Ishikawa (cell line): ENCODE data around the gene GOLGA6C.

Experiments used
- CEBPB ChIP-seq: IDR thresholded peaks from 2 replicates; pipeline ENCODE4 v1.6.1; 2012
- CREB1 ChIP-seq: IDR thresholded peaks from 2 replicates; pipeline ENCODE4 v1.6.1; 2012; ENCODE audit warnings: low read depth
- EGR1 ChIP-seq: IDR thresholded peaks from 2 replicates; pipeline ENCODE4 v1.6.1; 2012
- EP300 ChIP-seq: IDR thresholded peaks from 2 replicates; pipeline ENCODE4 v1.6.1; 2012; ENCODE audit warnings: borderline replicate concordance
- FOXM1 ChIP-seq: IDR thresholded peaks from 2 replicates; pipeline ENCODE4 v1.6.1; 2012; ENCODE audit warnings: low read depth, borderline replicate concordance
- MAX ChIP-seq: IDR thresholded peaks from 2 replicates; pipeline ENCODE4 v1.6.1; 2012
- NFIC ChIP-seq: IDR thresholded peaks from 2 replicates; pipeline ENCODE4 v1.6.1; 2012
- RAD21 ChIP-seq: IDR thresholded peaks from 2 replicates; pipeline ENCODE4 v1.6.1; 2012; ENCODE audit warnings: low read depth
- REST ChIP-seq: IDR thresholded peaks from 2 replicates; pipeline ENCODE4 v1.6.1; 2012; ENCODE audit warnings: low read depth, mild to moderate bottlenecking
- TAF1 ChIP-seq: IDR thresholded peaks from 2 replicates; pipeline ENCODE4 v1.6.1; 2012; ENCODE audit warnings: low read depth, mild to moderate bottlenecking
- USF1 ChIP-seq: IDR thresholded peaks from 2 replicates; pipeline ENCODE4 v1.6.1; 2012
- YY1 ChIP-seq: IDR thresholded peaks from 2 replicates; pipeline ENCODE4 v1.6.1; 2012; ENCODE audit warnings: low read depth
- ZBTB7A ChIP-seq: IDR thresholded peaks from 2 replicates; pipeline ENCODE4 v1.6.1; 2012; ENCODE audit warnings: low read depth

GRCh38 chr15:75234191-75234810 lies 23.8 kb upstream of the GOLGA6C start:
- TF ChIP-seq RAD21, result no peak
- TF ChIP-seq CREB1, result no peak
- TF ChIP-seq USF1, result no peak
- no peak for TF ChIP-seq REST
- no peak for TF ChIP-seq ZBTB7A
- TF ChIP-seq EP300, result no peak
- TF ChIP-seq TAF1, result no peak
- TF ChIP-seq YY1, result no peak
- TF ChIP-seq EGR1, result no peak
- TF ChIP-seq NFIC, result no peak
- TF ChIP-seq CEBPB, result no peak
- TF ChIP-seq MAX, result no peak
- TF ChIP-seq FOXM1, result no peak
